VCaP (cell line): Measurements from ENCODE around the gene UGT1A9.
"Not testable (repeated sequence)": the region's sequence is repeated elsewhere in the genome, so short reads cannot be mapped to it uniquely, and the experiment has no call there.

Experiments used
- H3K27ac ChIP-seq: fragments of 450-650 bp; 2 replicates; pipeline ENCODE4 v1.5.1; 2017
- TF ChIP-seq, protein P1 (sequence below): fragments of 450-650 bp; conservative IDR thresholded peaks from 2 replicates; pipeline ENCODE4 v1.5.1; 2017; ENCODE audit warnings: mild to moderate bottlenecking, moderate library complexity

Gene UGT1A9

DNA sequence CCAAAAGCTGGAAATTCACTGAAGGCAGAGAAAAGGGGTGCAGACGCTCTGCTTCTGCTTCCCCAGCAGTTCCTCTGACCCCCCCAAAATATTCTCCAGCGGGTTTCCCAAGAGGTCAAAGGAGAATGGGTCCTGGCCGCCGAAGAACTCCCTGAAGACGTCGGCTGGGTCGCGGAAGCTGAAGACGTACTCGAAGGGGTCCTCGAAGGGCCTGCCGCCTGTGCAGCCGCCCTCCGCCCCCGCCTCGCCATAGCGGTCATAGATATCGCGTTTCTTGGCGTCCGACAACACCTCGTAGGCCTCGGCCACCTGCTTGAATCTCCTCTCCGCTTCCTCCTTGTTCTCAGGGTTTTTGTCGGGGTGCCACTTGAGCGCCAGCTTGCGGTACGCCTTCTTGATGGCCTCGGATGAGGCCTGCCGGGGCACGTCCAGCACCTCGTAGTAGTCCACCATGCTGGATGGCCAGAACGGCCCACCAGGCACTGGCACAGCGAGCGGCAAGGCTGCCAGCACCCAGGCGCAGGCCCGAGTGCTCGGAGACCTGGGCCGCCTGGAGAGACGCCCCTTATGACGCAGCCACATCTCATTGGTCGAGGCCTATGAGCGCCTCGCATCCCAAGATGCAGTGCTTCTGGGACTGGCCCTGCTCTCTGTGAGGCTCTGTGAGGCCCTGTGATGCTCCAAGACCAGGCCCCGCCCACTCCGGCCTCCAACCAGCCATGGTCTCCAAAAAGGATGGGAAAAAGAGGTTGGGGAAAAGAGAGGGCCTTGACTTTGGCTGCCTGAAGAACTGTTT is 72.0 kb downstream of the UGT1A9 start:
- no peak overlapping the region for H3K27ac ChIP-seq
- TF ChIP-seq, protein P1, sequence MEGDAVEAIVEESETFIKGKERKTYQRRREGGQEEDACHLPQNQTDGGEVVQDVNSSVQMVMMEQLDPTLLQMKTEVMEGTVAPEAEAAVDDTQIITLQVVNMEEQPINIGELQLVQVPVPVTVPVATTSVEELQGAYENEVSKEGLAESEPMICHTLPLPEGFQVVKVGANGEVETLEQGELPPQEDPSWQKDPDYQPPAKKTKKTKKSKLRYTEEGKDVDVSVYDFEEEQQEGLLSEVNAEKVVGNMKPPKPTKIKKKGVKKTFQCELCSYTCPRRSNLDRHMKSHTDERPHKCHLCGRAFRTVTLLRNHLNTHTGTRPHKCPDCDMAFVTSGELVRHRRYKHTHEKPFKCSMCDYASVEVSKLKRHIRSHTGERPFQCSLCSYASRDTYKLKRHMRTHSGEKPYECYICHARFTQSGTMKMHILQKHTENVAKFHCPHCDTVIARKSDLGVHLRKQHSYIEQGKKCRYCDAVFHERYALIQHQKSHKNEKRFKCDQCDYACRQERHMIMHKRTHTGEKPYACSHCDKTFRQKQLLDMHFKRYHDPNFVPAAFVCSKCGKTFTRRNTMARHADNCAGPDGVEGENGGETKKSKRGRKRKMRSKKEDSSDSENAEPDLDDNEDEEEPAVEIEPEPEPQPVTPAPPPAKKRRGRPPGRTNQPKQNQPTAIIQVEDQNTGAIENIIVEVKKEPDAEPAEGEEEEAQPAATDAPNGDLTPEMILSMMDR = no peak

DNA sequence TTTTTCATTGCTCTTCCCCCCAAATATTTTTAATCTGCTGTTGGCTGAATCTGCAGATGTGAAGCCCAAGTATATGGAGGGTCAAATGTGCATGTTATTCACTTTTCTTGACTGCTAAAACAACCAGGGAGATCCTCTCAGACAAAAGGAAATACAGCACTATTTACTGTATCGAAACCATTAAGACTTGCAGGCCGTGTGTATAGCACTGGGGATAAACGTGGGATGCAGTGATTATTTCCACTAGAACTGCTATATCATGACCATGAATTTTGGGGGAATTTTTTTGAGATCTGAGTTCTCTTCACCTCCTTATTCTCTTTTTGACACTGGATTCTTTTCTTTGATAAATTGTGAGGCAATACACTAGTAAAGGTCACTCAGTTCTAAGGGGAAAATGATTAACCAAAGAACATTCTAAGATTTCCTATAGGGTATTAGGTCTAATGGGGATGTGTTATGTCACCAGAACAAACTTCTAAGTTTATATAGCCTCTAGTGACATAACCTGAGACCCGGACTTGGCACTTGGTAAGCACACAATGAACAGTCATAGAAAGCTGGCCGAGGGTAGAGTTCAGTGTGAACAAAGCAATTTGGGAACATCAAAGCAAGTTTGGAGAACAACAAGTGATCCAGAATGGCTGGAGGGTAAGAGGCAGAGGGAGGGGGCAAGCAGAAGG is 73.5 kb downstream of the UGT1A9 start:
- no peak overlapping the region for H3K27ac ChIP-seq
- TF ChIP-seq, protein P1 = no peak

DNA sequence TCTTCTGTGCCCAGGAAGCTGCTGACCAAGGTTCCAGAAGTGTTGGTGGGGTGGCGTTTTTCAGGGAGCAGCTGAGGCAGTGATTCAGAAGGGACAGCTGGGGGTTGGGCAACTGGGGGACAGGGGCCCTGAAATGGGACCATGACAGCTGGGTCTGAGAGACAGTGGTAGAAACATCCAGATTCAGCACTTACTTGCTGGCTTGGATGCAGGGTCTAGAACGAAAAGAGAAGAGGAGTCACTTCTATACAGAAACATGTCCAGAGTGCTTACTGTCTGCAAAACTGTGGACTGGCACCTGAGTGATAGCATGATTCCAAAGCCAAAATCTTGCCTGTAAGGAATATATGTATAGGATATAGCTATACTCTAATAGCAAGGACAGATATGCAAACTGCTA is 74.1 kb downstream of the UGT1A9 start:
- not testable (repeated sequence) for H3K27ac ChIP-seq

DNA sequence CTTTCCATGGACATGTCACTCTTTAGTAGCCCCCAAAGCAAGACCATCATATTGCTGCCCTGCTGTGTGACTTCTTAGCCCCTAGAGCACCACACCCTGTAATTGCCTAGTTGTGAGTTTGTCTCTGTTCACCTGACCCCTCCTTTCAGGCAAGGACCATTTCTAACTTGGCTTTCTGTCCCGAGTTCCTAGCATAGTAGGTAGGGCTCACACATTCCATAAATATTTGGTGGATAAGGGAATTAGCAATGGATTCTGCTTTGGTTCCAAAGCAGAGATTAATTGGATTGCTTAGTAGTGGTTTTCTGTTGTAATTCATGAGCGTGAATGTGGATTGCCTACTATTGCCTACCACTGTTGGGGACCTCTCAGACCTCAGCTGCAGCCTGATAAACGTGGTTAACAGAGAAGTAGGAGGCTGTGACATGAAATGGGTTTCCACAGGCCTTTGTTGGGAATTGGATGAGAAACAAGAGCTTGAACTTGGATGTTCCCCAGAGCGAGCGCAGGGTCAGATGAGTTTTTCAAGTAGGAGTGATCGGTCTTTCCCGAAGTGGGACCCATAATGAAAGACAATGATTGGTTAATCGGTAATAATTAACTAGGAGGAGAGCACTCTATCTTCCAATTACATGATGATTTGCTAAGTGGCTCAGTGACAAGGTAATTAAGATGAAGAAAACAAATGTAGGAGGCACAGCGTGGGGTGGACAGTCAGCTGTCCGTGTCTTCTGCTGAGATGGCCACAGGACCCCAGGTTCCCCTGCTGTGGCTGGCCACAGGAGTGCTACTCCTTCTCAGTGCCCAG is 75.0 kb downstream of the UGT1A9 start:
- TF ChIP-seq, protein P1 = no peak

DNA sequence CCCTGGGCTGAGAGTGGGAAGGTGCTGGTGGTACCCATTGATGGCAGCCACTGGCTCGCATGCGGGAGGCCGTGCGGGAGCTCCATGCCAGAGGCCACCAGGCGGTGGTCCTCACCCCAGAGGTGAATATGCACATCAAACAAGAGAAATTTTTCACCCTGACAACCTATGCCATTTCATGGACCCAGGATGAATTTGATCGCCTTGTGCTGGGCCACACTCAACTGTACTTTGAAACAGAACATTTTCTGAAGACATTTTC is 75.5 kb downstream of the UGT1A9 start:
- H3K27ac ChIP-seq = no peak overlapping the region
- TF ChIP-seq, protein P1 = no peak

More for the DNA sequence above, 75.0 kb downstream of the UGT1A9 start:
- no peak overlapping the region for H3K27ac ChIP-seq

DNA sequence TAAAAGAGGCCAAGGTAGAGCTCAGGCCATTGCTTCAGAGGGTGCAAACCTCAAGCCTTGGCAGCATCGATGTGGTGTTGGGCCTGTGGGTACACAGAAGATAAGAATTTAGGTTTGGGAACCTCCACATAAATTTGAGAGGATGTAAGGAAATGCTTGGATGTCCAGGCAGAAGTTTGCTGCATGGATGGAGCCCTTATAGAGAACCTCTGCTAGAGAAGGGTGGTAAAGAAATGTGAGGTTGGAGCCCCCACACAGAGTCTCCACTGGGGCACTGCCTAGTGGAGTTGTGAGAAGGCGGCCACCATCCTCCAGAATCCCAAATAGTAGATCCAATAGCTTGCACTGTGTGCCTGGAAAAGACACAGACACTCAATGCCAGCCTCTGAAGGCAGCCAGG is 79.0 kb downstream of the UGT1A9 start:
- not testable (repeated sequence) for H3K27ac ChIP-seq

DNA sequence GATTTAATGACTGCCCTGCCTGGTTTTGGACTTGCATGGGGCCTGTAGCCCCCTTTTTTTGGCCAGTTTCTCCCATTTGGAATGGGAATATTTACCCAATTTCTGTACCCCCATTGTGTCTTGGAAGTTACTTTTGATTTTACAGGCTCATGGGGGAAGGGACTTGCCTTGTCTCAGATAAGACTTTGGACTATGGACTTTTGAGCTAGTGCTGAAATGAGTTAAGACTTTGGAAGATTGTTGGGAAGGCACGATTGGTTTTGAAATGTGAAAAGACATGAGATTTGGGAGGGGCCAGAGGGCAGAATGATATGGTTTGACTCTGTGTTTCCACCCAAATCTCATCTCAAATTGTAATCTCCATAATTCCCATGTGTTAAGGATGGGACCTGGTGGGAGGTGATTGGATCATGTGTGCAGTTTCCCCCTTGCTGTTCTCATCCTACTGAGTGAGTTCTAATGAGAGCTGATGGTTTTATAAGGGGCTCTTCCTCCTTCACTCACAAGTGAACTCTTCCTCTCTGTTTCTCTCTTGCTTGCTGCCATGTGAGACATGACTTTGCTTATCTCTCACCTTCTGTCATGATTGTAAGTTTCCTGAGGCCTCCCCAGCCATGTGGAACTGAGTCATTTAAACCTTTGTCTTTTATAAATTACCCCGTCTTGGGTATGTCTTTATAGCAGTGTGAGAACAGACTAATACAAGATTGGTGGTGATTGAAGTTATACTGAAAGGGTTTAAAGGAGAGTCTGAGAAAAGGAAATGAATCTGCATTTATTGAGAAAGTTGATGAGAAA is 79.7 kb downstream of the UGT1A9 start:
- not testable (repeated sequence) for H3K27ac ChIP-seq

DNA sequence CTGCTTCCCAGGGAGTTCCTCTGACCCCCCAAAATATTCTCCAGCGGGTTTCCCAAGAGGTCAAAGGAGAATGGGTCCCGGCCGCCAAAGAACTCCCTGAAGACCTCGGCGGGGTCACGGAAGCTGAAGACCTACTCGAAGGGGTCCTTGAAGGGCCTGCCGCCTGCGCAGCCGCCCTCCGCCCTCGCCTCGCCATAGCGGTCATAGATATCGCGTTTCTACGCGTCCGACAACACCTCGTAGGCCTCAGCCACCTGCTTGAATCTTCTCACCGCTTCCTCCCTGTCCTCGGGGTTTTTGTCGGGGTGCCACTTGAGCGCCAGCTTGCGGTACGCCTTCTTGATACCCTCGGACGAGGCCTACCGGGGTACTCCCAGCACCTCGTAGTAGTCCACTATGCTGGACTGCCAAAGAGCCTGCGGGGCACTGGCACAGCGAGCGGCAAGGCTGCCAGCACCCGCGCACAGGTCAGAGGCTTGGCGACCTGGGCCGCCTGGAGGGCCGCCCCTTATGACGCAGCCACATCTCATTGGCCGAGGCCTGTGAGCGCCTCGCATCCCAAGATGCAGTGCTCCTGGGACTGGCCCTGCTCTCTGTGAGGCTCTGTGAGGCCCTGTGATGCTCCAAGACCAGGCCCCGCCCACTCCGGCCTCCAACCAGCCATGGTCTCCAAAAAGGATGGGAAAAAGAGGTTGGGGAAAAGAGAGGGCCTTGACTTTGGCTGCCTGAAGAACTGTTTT is 83.3 kb downstream of the UGT1A9 start:
- TF ChIP-seq, protein P1 = no peak
- H3K27ac ChIP-seq = no peak overlapping the region
